Liver (tissue), 9 donors: Measurements from ENCODE around the gene KBTBD7. TPM values are rescaled to one million over a fixed set of nuclear protein-coding genes. Genes with fewer than 3 reads are reported as not detected.

ENCODE experiments used
- DNase-seq: peaks from one replicate; pipeline ENCODE4 v3.0.0-alpha.2; 2017; ENCODE audit warnings: low spot score
- H3K27ac ChIP-seq, 2 donors: one replicate each; pipeline ENCODE4 v1.7.0; 2013; ENCODE audit warnings: inconsistent platforms in 2 of 2, low read length in 2 of 2, control low read depth in 1 of 2, low read depth in 1 of 2, mild to moderate bottlenecking in 1 of 2
- H3K27me3 ChIP-seq, 4 donors: one replicate each; pipeline versions ENCODE4 v1.6.1 to v1.7.0; 2013; ENCODE audit warnings: low read length in 3 of 4, inconsistent platforms in 1 of 4, mild to moderate bottlenecking in 1 of 4, moderate library complexity in 1 of 4; ENCODE audit not compliant: control insufficient read depth in 4 of 4, insufficient read depth in 4 of 4
- H3K36me3 ChIP-seq, 4 donors: one replicate each; pipeline versions ENCODE4 v1.6.1 to v1.7.0; 2013; ENCODE audit warnings: low read length in 3 of 4, mild to moderate bottlenecking in 3 of 4, low read depth in 1 of 4, moderate library complexity in 1 of 4; ENCODE audit not compliant: control insufficient read depth in 4 of 4, insufficient read depth in 3 of 4
- H3K4me1 ChIP-seq, 4 donors: one replicate each; pipeline versions ENCODE4 v1.6.1 to v1.7.0; 2013; ENCODE audit warnings: low read length in 3 of 4, mild to moderate bottlenecking in 3 of 4, moderate library complexity in 1 of 4; ENCODE audit not compliant: control insufficient read depth in 4 of 4, insufficient read depth in 4 of 4
- H3K4me3 ChIP-seq, 3 donors: one replicate each; pipeline versions ENCODE4 v1.6.1 to v1.7.0; 2013; ENCODE audit warnings: low read length in 3 of 3, control low read depth in 1 of 3, low read depth in 1 of 3, mild to moderate bottlenecking in 1 of 3
- H3K9ac ChIP-seq, 2 donors: one replicate each; pipeline ENCODE4 v1.7.0; 2013; ENCODE audit warnings: low read length in 2 of 2, mild to moderate bottlenecking in 2 of 2, moderate library complexity in 2 of 2, control low read depth in 1 of 2, low read depth in 1 of 2
- H3K9me3 ChIP-seq, 4 donors: one replicate each; pipeline versions ENCODE4 v1.6.1 to v1.7.0; 2013; ENCODE audit warnings: low read length in 3 of 4; ENCODE audit not compliant: control insufficient read depth in 4 of 4
- EGR1 ChIP-seq, 2 donors: IDR thresholded peaks; 2 replicates each; pipeline ENCODE4 v1.6.1; 2016 to 2018; ENCODE audit warnings: antibody characterized with exemption in 2 of 2, low read depth in 2 of 2
- FOXA1 ChIP-seq: IDR thresholded peaks from 2 replicates; pipeline ENCODE4 v1.6.1; 2016; ENCODE audit warnings: antibody characterized with exemption
- GABPA ChIP-seq, 2 donors: IDR thresholded peaks in 1 of 2; conservative IDR thresholded peaks in 1 of 2; 2 replicates each; pipeline ENCODE4 v1.6.1; 2016; ENCODE audit warnings: antibody characterized with exemption in 2 of 2, mild to moderate bottlenecking in 1 of 2, moderate library complexity in 1 of 2
- HNF4A ChIP-seq, 2 donors: conservative IDR thresholded peaks; 2 replicates each; pipeline ENCODE4 v1.6.1; 2016; ENCODE audit warnings: antibody characterized with exemption in 2 of 2, mild to moderate bottlenecking in 2 of 2
- NR2F2 ChIP-seq: IDR thresholded peaks from 2 replicates; pipeline ENCODE4 v1.6.1; 2016; ENCODE audit warnings: antibody characterized with exemption
- RAD21 ChIP-seq, 2 donors: IDR thresholded peaks; 2 replicates each; pipeline ENCODE4 v1.6.1; 2016; ENCODE audit warnings: antibody characterized with exemption in 2 of 2, mild to moderate bottlenecking in 2 of 2
- RXRA ChIP-seq, 2 donors: IDR thresholded peaks; 2 replicates each; pipeline ENCODE4 v1.6.1; 2017 to 2018; ENCODE audit warnings: antibody characterized with exemption in 2 of 2, mild to moderate bottlenecking in 1 of 2
- SP1 ChIP-seq: IDR thresholded peaks from 2 replicates; pipeline ENCODE4 v1.6.1; 2018; ENCODE audit warnings: antibody characterized with exemption, mild to moderate bottlenecking
- TAF1 ChIP-seq: conservative IDR thresholded peaks from 2 replicates; pipeline ENCODE4 v1.6.1; 2016; ENCODE audit warnings: antibody characterized with exemption, mild to moderate bottlenecking
- WGBS: extraction: QIAGEN DNeasy Blood & Tissue Kit; methylation state at CpG from one replicate; pipeline ENCODE4 v1.1.7; 2013; 5-methylcytosine and 5-hydroxymethylcytosine counted together
- polyA plus RNA-seq, 2 donors: library from polyadenylated mRNA; stranded (reverse) in 1 of 2; unstranded in 1 of 2; fragments of 200-250 nt in 1 of 2; fragments of >200 nt in 1 of 2; fragmentation: Nextera tagmentation in 1 of 2; extraction: Ambion mirVana in 1 of 2; gene quantifications; one replicate each; pipeline versions ENCODE4 v1.2.1 to v1.2.3, GENCODE V29; 2013 to 2015
- total RNA-seq, 2 donors: library from RNA; depleted of rRNA; stranded (reverse); fragments of >200 nt; gene quantifications; one replicate each; pipeline ENCODE4 v1.2.3, GENCODE V29; 2014
- TF ChIP-seq, protein P1 (sequence below): IDR thresholded peaks from 2 replicates; pipeline ENCODE4 v1.6.1; 2016; ENCODE audit warnings: antibody characterized with exemption
- TF ChIP-seq, protein P2 (sequence below): fragments of 150-350 bp; IDR thresholded peaks from 2 replicates; pipeline ENCODE4 v1.5.1; 2017; ENCODE audit warnings: improper control_type of control experiment, low read depth, low read length; ENCODE audit not compliant: missing input control
- TF ChIP-seq, protein P3 (sequence below): IDR thresholded peaks from 2 replicates; pipeline ENCODE4 v1.6.1; 2016; ENCODE audit warnings: antibody characterized with exemption
- TF ChIP-seq, protein P4 (sequence below): IDR thresholded peaks from 2 replicates; pipeline ENCODE4 v1.6.1; 2016; ENCODE audit warnings: antibody characterized with exemption
- TF ChIP-seq, protein P5 (sequence below): IDR thresholded peaks from 2 replicates; pipeline ENCODE4 v1.6.1; 2016; ENCODE audit warnings: antibody characterized with exemption, mild to moderate bottlenecking
- donor health status: healthy.
- donor health status: healthy.
- donor health status: healthy.
- donor health status: healthy.
- donor health status: healthy.

Gene KBTBD7
- total and polyA plus RNA-seq, 4 donors, result 3.3 to 10.1 (median 6.9) TPM

DNA sequence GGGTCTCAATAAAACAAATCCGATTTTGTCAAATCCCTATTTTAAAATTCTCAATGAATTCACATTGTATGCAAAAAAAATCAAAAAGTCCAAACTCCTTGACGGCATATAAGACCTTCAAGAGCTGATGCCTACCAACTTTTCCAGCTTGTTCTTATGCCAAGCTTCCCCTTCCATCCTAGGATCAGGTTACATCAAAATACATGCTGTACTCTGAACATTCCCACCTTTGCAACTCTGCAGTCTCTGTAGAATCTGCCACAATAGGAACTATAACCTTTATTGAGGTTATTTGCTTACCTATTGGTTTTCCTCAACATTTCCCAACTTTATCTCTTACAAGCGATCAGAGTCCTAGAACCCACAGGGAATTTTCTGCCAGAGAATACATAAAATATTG lies 7.9 kb downstream of the KBTBD7 start (continued):
- TF ChIP-seq, protein P1, sequence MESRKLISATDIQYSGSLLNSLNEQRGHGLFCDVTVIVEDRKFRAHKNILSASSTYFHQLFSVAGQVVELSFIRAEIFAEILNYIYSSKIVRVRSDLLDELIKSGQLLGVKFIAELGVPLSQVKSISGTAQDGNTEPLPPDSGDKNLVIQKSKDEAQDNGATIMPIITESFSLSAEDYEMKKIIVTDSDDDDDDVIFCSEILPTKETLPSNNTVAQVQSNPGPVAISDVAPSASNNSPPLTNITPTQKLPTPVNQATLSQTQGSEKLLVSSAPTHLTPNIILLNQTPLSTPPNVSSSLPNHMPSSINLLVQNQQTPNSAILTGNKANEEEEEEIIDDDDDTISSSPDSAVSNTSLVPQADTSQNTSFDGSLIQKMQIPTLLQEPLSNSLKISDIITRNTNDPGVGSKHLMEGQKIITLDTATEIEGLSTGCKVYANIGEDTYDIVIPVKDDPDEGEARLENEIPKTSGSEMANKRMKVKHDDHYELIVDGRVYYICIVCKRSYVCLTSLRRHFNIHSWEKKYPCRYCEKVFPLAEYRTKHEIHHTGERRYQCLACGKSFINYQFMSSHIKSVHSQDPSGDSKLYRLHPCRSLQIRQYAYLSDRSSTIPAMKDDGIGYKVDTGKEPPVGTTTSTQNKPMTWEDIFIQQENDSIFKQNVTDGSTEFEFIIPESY, result no peak
- TF ChIP-seq EGR1 (IDR thresholded peaks at IDR 0.05; ENCODE audit: low read depth in 2 of 2) (no peak), SP1 (no peak), RAD21 (IDR thresholded peaks at IDR 0.05) (no peak)

DNA sequence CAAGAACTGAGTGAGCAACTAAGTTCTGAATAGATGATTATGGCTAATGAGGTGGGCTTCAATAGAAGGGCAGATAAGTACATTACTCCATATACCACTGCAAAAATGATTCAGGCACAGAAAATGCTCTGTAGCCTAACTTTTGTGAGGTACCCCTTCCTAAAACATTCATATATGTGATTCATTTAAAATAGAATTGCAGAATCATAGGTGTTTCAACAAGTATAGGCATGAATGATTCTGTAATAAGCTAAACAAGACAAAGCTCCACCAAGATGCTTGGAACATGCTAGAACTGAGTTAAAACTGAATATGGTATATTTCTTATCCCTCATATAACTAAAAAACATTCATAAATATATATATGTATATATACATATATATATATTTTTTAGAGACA lies 12.1 kb downstream of the KBTBD7 start:
- no peaks in the 10 kb centered on the region for H3K4me1 ChIP-seq
- no peaks in the 10 kb centered on the region for H3K36me3 ChIP-seq
- no peaks in the 10 kb centered on the region for H3K27me3 ChIP-seq
- no peak overlapping the region for H3K27ac ChIP-seq
- no peak overlapping the region for H3K9ac ChIP-seq
- no peak for DNase-seq
- TF ChIP-seq TAF1 (no peak), EGR1 (IDR thresholded peaks at IDR 0.05; ENCODE audit: low read depth in 2 of 2) (no peak)
- TF ChIP-seq, protein P2, sequence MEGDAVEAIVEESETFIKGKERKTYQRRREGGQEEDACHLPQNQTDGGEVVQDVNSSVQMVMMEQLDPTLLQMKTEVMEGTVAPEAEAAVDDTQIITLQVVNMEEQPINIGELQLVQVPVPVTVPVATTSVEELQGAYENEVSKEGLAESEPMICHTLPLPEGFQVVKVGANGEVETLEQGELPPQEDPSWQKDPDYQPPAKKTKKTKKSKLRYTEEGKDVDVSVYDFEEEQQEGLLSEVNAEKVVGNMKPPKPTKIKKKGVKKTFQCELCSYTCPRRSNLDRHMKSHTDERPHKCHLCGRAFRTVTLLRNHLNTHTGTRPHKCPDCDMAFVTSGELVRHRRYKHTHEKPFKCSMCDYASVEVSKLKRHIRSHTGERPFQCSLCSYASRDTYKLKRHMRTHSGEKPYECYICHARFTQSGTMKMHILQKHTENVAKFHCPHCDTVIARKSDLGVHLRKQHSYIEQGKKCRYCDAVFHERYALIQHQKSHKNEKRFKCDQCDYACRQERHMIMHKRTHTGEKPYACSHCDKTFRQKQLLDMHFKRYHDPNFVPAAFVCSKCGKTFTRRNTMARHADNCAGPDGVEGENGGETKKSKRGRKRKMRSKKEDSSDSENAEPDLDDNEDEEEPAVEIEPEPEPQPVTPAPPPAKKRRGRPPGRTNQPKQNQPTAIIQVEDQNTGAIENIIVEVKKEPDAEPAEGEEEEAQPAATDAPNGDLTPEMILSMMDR, result no peak
- H3K4me3 ChIP-seq, result no peak overlapping the region
- H3K9me3 ChIP-seq, result no peaks in the 10 kb centered on the region

DNA sequence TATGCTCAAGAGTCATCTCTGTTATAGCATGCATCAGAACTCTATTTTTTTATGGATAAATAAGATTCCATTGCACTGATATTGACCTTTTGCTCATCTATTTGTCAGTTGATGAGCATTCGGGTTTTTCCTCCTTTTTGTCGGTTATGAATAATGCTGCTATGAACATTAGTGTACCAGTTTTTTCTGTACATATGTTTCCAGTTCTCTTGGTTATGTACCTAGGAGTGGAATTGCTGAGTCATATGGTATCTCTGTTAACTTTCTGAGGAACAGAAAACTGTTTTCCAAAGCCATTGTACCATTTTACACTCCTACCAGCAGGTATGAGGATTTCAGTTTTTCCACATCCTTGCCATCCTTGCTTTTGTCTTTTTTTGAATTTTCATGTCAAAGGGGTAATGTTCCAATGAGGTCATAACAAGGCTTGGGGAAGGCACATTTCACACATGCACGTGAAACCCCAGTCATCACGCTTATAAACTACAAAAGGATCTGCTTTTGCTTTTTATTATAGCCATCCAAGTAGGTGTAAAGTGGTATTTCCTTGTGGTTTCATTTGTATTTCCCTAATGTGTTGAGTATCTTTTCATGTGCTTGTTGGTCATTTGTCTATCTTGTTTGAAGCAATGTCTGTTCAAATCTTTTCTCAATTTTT lies 14.6 kb downstream of the KBTBD7 start:
- no peaks in the 10 kb centered on the region for H3K9me3 ChIP-seq
- TF ChIP-seq HNF4A (conservative IDR thresholded peaks at IDR 0.05) (no peak), EGR1 (IDR thresholded peaks at IDR 0.05; ENCODE audit: low read depth in 2 of 2) (no peak), SP1 (no peak), TAF1 (no peak), FOXA1 (no peak), GABPA (IDR thresholded peaks at IDR 0.05 in 1 of 2, conservative IDR thresholded peaks at IDR 0.05 in 1 of 2) (no peak), NR2F2 (no peak), RAD21 (IDR thresholded peaks at IDR 0.05) (no peak), RXRA (IDR thresholded peaks at IDR 0.05) (no peak)
- TF ChIP-seq, protein P2, result no peak
- TF ChIP-seq, protein P3, sequence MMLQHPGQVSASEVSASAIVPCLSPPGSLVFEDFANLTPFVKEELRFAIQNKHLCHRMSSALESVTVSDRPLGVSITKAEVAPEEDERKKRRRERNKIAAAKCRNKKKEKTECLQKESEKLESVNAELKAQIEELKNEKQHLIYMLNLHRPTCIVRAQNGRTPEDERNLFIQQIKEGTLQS, result no peak
- TF ChIP-seq, protein P4, sequence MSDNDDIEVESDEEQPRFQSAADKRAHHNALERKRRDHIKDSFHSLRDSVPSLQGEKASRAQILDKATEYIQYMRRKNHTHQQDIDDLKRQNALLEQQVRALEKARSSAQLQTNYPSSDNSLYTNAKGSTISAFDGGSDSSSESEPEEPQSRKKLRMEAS, result no peak
- TF ChIP-seq, protein P5, sequence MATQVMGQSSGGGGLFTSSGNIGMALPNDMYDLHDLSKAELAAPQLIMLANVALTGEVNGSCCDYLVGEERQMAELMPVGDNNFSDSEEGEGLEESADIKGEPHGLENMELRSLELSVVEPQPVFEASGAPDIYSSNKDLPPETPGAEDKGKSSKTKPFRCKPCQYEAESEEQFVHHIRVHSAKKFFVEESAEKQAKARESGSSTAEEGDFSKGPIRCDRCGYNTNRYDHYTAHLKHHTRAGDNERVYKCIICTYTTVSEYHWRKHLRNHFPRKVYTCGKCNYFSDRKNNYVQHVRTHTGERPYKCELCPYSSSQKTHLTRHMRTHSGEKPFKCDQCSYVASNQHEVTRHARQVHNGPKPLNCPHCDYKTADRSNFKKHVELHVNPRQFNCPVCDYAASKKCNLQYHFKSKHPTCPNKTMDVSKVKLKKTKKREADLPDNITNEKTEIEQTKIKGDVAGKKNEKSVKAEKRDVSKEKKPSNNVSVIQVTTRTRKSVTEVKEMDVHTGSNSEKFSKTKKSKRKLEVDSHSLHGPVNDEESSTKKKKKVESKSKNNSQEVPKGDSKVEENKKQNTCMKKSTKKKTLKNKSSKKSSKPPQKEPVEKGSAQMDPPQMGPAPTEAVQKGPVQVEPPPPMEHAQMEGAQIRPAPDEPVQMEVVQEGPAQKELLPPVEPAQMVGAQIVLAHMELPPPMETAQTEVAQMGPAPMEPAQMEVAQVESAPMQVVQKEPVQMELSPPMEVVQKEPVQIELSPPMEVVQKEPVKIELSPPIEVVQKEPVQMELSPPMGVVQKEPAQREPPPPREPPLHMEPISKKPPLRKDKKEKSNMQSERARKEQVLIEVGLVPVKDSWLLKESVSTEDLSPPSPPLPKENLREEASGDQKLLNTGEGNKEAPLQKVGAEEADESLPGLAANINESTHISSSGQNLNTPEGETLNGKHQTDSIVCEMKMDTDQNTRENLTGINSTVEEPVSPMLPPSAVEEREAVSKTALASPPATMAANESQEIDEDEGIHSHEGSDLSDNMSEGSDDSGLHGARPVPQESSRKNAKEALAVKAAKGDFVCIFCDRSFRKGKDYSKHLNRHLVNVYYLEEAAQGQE, result no peak
- TF ChIP-seq, protein P1, result no peak
- H3K9ac ChIP-seq, result no peak overlapping the region
- H3K4me1 ChIP-seq, result no peaks in the 10 kb centered on the region
- no peak for DNase-seq
- H3K27ac ChIP-seq, result no peak overlapping the region
- H3K4me3 ChIP-seq, result no peak overlapping the region
- H3K27me3 ChIP-seq, result no peaks in the 10 kb centered on the region
- WGBS, result 84% methylated on average over 4 of the region's 4 CpGs
- H3K36me3 ChIP-seq, result no peaks in the 10 kb centered on the region
